SK-N-DZ (cell line): ENCODE measurements around the gene NDUFC2.
"Not testable (repeated sequence)": the region's sequence is repeated elsewhere in the genome, so short reads cannot be mapped to it uniquely, and the experiment has no call there.

Experiments used
- DNase-seq: peaks from one replicate; pipeline ENCODE4 v3.0.0-alpha.2; 2015; ENCODE audit warnings: low spot score

The NDUFC2 gene

DNA sequence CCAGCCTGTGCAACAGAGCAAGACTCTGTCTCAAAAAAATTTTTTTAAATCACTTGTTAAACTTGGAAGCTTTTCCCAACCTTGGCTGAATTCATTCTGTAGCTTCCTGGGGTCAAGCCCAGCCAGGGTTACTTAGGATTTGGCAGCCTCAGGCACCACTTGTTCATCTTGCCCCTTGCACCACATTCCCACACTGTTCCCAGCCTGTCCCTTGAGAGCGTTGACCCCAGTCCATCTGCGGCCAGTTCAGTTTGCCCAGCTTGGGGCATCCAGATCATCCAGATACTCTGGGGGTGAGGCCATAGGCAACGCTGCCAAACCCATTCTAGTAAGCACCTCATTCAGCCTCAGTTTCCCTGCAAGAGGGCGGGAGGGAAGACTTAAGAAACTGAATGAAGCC is 24.7 kb downstream of the NDUFC2 start:
- no peak for DNase-seq

- DNase-seq = no peak
Measured at GRCh38 chr11:78050964-78051831, 28.5 kb downstream of the NDUFC2 start.

DNA sequence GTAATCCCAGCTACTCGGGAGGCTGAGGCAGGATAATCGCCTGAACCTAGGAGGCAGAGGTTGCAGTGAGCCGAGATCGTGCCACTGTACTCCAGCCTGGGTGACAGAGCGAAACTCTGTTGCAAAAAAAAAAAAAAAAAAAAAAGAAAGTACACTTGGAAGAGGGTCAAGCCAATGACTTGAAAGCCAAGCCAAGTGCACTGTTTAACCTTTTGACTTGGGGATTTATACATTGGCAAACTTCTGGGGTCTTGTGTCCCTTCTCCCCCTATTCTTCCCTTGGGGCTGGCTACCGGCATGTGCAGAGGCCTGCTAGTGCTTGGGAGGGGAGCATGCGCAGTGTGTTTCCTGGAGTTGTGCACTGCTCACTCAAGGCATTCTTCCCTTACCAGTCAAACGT is 30.3 kb downstream of the NDUFC2 start:
- no peak for DNase-seq

DNA sequence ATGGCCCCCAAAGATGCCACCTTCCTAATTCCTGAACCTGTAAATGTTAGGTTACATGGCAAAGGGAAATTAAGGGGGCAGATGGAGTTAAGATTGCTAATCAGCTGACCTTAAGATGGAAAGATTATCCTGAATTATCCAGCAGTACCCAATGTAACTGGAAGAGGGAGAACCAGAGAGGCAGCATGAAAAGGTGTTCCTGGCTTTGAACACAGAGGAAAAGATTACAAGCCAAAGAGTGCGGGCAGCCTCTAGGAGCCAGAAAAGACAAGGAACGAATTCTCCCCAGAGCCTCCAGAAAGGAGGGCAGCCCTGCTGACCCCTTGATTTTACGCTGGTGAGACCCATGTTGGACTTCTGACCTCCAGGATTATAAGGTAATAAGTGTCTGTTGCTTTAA is 31.1 kb downstream of the NDUFC2 start:
- DNase-seq = peak; percentile 47

- DNase-seq = no peak
Measured at GRCh38 chr11:78046486-78046854, 33.2 kb downstream of the NDUFC2 start.

DNA sequence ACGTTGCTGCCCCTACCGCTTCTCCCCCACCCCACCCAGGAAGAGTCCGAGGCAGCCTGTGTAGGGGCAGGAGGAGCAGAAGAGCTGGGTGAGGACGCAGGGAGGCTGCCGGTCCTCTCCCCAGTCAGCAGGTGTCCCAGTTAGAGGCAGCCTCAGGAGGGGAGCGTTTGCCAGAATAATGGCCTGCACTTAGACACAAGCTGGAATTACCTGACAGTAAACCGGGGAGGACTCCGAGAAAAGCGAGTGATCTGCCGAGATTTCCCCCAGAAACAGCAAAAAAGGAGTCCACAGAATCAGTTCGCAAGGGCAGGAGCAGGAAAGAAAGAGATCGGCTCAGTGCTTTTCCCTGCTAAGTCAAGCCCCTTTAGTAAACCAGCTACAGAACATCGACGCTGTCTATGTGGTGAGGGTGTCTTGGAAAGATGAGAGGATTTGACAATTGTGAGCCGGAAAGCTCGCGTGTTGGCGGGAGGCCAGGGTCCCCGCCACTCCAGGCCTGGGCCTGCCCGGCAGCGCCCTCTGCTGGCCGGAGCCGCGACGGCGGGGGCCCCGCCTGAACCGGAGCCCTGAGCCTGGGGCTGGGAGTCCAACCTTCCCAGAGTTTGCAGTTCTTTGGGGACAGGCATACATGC is 33.7 kb downstream of the NDUFC2 start:
- peak; percentile 76 for DNase-seq

DNA sequence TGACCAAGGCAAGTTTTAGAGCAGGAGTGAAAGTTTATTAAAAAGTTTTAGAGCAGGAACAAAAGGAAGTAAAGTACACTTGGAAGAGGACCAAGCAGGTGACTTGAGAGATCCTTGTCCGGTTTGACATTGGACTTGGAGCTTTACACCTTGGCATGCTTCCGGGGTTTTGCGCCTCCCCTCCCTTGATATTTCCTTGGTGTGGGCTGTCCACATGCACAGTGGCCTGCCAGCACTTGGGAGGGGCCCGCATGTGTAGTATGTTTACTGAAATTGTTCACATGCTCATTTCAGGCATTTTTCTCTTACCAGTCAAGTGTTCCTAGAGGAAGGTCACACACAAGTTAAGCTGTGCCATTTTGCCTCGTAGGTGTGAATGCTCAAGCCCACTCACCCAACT is 35.0 kb downstream of the NDUFC2 start:
- DNase-seq = no peak

GRCh38 chr11:78041843-78042440 is 37.7 kb downstream of the NDUFC2 start:
- no peak for DNase-seq

DNA sequence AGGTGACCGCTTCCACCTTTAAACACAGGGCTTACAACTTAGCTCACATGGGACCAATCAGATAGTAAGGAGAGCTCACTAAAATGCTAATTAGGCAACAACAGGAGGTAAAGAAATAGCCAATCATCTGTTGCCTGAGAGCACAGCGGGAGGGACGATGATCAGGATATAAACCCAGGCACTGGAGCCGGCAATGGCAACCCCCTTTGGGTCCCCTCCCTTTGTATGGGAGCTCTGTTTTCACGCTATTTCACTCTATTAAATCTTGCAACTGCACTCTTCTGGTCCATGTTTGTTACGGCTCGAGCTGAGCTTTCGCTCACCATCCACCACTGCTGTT is 38.3 kb downstream of the NDUFC2 start:
- not testable (repeated sequence) for DNase-seq

DNA sequence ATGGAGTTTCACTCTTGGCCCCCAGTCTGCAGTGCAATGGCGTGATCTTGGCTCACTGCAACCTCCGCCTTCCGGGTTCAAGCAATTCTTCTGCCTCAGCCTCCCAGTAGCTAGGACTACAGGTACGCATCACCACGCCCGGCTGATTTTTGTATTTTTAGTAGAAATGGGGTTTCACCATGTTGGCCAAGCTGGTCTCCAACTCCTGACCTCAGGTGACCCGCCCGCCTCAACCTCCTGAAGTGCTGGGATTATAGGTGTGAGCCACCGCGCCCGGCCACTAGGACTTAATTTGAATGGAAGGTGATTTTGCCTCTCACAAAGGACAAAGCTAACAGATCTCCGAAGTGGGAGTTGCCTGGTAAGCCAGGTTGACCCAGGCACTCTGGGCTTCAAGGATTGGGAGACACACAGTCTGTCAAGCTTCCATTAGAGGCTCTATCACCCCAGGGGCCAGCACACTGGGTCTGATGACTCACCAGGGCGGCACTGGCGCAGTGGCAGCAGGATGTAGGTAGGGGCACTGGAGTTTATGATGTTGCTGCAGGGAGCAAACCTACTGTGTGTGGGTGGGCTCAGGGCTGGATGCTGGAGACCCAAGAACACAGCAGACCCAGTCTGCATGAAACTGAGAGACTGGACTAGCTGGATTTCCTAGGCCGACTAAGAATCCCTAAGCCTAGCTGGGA is 38.8 kb downstream of the NDUFC2 start:
- DNase-seq = no peak

GRCh38 chr11:78039919-78040671 is 39.6 kb downstream of the NDUFC2 start:
- no peak for DNase-seq

GRCh38 chr11:78039391-78039918 is 40.2 kb downstream of the NDUFC2 start:
- no peak for DNase-seq

DNA sequence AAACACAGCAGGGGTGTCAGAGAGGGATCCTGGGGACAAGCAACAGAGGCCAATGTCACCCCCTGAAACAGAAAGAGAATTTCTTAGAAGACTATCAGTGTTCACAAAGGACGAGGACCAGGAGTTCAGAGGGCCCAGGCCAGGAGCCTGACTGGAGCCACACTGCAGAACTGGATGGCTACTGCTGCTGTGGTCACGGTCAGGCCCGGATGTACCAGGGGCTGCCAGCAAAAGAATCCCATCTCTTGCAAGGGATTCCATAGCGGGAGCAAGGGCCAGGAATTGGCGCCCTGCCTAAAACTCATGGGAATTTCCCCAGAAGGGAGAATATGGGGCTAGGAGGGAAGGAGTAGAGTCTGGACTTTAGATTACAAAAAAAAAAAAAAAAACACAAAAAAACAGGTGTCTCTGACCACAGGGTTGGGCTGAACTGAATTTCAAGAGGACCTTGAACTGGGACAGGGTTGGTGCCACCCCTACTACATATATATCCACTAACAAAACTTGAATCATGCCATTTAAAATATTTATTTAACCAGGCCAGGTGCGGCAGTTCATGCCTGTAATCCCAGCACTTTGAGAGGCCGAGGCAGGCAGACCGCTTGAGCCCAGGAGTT is 40.9 kb downstream of the NDUFC2 start:
- no peak for DNase-seq

- no peak for DNase-seq
Measured at GRCh38 chr11:78037825-78038620, 41.6 kb downstream of the NDUFC2 start.

- no peak for DNase-seq
Measured at GRCh38 chr11:78037056-78037455, 42.6 kb downstream of the NDUFC2 start.

- DNase-seq = no peak
Measured at GRCh38 chr11:78036313-78036712, 43.3 kb downstream of the NDUFC2 start.

GRCh38 chr11:78034623-78035022 is 45.0 kb downstream of the NDUFC2 start:
- no peak for DNase-seq

DNA sequence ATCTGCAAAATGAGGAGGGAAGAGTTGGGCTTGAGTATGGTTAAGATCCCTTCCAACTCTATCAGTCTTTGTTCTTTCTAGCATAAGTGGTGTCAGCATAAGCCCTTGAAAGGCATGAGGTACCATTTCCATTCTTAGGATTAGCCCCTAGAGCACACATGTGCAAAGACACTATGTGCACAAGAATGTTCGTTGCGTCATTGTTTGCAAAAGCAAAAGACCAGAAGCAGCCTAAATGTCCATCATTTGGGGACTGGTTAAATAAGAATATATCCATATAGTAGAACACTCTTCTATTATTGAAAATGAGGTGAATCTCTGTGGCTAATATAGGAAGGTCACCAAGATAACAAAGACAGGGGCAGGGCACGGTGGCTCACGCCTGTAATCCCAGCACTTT is 46.6 kb downstream of the NDUFC2 start:
- no peak for DNase-seq

- no peak for DNase-seq
Measured at GRCh38 chr11:78032090-78032489, 47.6 kb downstream of the NDUFC2 start.

DNA sequence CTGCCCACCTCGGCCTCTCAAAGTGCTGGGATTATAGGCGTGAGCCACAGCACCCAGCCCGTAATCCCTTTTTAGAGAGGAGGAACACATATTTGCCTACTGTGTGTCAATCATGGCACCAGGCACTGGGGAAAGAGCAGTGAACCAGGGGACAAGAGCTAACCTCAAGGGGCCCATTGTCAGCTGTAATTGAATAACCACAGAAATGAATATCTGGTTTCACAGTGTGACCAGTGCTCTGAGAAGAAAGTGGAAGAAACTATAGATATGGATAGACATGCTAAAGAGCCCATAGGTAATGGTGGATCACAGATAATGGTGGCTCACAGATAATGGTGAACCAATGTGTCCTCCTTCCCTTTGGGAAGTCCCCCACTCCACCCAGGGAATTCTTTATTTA is 48.0 kb downstream of the NDUFC2 start:
- peak; percentile 50 for DNase-seq
